ENCODE data around the gene UBR2.

UBR2 gene

GRCh38 chr6:42563697-42564505 is at the start of gene UBR2:
UBR2 (plus strand) TSS chr6:42564029; CDS start chr6:42564320, 291 bp downstream.
- peak; percentile 98 for DNase-seq

DNA sequence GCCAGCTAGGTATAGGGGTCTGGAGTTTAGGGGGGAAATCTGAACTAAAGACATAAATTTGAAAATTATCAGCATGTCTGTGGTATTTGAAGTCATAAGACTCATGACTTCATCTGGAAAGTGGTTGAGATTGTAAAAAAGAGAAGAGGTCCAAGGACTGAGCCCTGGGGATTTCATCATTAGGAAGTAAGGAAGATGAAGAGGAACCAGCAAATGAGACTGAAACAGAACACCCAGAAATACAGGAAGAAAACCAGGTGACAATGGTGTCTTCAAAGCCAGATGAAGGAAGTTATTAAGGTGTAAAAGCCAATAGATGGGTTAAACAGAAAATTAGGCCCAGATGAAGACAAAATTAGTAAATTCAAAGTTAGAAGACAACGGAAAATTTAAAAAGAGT is 49.1 kb upstream of the UBR2 start:
- DNase-seq, result no peak

DNA sequence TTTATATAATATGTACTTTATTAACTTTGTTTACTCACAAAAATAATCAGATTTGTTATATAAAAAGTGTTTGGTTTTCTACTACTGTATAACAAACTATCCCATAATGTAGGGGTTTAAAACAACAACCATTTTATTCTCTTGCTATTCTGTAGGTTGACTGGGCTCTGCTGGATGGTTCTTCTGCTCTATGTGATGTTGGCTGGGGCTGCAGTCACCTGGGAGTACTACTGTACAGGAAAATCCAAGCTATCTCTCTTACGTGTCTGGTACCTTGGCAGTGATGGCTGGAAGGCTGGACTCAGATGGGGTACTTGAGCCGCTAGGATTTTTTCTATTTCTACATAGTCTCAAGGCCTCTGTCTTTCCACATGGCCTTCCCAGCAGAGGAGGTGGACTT is 44.0 kb upstream of the UBR2 start:
- no peak for DNase-seq

DNA sequence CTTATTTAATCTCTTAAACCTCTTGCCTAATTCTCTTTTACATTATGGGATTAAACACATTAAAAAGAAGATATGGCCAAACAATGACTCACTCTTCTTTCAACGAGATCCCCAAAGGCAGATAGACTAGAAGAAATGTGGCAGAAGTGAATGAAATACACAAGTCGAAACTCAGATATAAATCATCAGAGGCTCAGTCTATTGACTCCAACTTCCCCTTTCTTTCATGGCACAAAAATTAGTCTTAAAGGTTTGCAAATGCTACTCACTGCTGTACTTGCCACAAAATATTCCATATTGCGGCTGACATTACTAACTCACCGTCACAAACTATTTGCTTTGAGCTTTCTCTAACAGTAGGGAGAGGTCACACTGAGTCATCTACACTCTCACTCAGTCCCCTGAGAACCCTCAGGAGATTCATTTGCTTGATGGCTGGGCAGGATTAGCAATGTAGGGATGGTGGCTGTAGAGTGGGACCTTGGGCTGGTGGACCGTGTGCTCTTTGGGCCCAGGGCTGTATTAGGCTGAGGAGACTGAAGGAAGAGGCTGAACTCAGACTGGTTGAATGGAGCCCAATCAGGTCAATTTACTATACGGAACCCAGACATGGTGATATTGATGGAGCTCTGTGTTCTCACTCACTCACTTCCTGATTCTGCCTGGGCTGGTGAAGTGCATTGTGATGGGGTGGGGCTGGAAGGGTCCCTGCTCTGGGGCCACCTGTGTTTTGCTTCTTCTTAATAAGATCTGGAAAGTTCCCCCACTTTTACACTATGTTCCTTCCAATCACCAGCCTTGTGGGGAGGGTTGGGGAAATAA is 42.8 kb upstream of the UBR2 start:
- no peak for DNase-seq

GRCh38 chr6:42522036-42522435 is 41.8 kb upstream of the UBR2 start:
- DNase-seq, result no peak

GRCh38 chr6:42522942-42523814 is 40.7 kb upstream of the UBR2 start:
- DNase-seq, result no peak

DNA sequence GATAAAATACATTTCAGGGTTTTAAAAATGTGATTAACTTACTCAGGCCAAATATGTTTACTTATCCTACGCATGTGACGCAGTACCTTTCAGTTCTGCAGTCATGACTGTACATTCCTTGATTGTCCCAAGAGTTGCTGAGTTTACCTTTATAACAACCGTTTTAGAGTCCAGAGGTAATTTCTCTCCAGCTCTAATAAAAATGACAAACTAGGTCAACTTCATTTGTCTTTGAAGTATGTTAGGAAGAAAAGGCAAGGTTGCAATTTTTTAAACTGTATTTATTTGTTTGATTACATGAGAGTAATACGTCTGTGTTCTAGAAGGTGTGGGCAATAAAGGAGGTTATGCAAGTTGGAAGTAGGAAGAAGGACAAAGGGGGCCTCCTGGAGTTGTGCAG is 38.6 kb upstream of the UBR2 start:
- DNase-seq, result no peak

- DNase-seq, result no peak
Observed at GRCh38 chr6:42526616-42527015, 37.2 kb upstream of the UBR2 start.

DNA sequence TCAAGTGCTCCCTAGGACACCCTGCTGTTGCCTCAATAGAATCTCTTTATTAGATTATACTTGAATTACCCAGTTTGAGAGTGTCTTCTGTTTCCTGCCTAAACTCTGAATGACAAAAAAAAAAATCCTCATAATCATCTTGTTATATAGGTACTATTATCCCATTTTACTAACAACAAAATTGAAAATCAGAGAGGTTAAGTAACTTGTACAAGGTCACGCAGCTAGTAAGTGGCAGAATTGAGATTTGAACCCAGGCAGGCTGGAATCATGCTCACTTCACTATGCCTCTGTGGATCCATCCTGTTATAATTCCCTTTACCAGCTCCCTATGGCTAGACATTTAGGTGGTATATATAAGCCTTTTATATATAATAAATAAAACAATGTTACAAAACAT is 36.6 kb upstream of the UBR2 start:
- DNase-seq, result no peak

- no peak for DNase-seq
Observed at GRCh38 chr6:42530296-42530695, 33.5 kb upstream of the UBR2 start.

DNA sequence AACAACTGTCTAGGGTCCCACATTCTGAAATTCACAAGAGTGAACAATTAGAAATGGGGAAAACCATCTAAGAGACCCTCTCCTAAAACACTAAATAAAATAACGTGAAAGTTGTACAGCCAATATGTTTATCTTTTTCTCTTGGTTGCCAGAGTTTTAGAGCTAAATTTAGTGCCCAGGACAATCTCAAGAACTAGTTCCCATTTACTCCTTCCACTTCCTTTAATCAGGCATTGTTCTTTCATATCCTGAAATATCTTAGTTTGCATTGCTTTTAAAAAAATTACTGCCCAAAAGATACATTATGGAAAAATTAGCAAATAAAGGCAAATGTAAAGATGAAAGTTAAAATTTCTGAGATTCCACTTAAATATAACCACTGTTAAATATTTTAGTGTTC is 33.1 kb upstream of the UBR2 start:
- DNase-seq, result no peak

- DNase-seq, result peak; percentile 35
Observed at GRCh38 chr6:42532038-42532669, 31.7 kb upstream of the UBR2 start.

- DNase-seq, result no peak
Observed at GRCh38 chr6:42533794-42534193, 30.0 kb upstream of the UBR2 start.

GRCh38 chr6:42537536-42537935 is 26.3 kb upstream of the UBR2 start:
- DNase-seq, result no peak

DNA sequence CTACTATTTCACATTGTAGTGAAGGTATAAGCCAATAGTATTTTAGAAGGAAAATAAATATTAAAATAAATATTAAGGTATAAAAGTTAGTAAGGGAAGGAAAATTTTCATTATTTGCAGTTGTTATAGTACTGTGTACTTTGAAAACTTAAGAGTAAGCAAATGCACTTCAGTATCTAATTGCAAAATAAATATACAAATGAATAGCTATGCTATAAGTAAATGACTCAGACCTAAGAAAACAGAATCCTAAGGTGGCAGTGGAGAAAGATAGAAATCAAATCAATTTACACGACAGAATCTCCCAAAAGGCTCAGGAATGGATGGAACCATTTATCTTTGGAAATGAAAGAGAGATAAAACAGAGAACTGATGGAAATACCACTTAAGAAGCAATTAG is 24.7 kb upstream of the UBR2 start:
- no peak for DNase-seq

GRCh38 chr6:42545226-42545773 is 18.5 kb upstream of the UBR2 start:
- no peak for DNase-seq

DNA sequence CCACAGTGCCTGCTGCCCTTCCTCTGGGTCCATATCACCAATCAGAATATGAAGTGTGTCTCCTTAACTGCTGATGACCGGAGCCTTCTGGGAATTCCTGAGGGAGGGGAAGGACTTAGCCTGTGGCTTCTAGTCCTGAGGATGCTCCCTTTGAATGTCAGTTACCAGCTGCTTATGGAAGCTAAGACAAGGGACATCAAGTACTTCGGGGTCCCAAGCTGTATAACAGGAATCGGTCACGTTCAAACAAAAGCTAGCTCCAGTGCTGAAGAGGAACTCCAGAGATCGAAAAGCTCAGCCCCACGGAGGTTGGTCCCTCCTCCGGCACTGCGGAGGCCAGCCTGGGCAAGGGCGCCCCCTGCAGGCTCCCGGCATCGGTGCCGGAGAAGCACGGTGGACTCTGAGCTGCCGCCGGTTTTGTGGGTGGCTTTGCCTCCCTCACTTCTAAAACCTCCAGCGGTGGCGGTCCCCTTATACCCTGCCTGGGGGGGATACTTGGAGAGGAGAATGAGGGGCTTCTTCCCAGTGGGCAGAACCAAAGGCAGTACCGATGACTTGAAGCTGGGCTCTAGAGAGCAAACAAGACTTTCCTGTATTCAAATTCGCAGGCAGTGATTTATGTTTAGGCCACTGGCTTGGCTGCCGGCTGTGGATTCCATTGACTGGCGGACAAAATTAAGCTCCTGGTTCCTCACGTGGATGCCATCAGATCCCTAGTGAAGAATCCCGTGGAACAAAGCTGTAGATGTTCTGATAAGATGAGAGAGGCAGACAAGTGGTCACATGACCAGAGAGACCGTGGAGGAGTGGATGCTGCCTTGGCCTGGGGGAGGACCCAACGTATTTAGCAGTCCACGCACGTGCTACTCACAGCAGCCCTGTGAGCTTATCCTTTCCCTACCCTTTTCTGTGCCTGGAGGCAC is 16.2 kb upstream of the UBR2 start:
- peak; percentile 35 for DNase-seq

DNA sequence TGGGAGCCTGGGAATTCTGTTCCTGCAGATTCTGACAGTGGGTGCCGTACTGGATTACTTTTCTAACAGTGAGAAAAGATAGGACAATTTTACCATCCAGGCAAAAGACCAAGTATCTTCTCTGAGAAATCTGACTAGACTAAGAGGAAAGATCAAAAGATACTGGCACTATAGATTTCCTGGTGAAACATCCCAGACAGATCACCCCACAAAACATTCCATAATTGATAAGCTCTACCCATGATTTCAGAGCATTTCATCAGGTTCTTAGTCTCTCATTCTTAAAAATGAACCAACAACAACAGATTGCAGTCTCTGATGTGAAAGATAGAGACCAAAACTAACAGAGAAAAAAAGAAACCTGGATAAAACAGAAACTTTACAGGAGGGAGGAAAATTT is 13.6 kb upstream of the UBR2 start:
- no peak for DNase-seq

GRCh38 chr6:42551217-42551616 is 12.6 kb upstream of the UBR2 start:
- DNase-seq, result no peak

DNA sequence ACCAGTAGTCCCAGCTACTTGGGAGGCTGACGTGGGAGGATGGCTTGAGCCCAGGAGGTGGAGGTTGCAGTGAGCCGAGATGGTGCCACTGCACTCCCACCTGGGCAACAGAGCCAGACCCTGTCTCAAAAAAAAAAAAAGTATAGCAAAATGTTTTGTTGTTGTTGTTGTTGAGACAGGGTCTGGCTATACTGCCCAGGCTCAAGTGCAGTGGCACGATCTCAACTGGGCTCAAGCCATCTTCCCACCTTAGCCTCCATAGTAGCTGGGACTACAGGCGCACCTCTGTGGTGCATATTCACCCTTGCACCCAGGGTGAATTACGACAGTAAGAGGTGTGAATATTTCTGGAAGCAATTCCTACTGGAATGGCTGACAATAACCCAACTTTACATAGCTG is 11.4 kb upstream of the UBR2 start:
- no peak for DNase-seq

Measured in NCI-H2171 (cell line).